ENCODE results near the gene ABCA13. TPM values are rescaled to one million over a fixed set of nuclear protein-coding genes. Genes with fewer than 3 reads are reported as not detected.

The ABCA13 gene
- total and polyA plus RNA-seq, 2 experiments from 2014 or later, result 0.11 TPM; not detected in 1

DNA sequence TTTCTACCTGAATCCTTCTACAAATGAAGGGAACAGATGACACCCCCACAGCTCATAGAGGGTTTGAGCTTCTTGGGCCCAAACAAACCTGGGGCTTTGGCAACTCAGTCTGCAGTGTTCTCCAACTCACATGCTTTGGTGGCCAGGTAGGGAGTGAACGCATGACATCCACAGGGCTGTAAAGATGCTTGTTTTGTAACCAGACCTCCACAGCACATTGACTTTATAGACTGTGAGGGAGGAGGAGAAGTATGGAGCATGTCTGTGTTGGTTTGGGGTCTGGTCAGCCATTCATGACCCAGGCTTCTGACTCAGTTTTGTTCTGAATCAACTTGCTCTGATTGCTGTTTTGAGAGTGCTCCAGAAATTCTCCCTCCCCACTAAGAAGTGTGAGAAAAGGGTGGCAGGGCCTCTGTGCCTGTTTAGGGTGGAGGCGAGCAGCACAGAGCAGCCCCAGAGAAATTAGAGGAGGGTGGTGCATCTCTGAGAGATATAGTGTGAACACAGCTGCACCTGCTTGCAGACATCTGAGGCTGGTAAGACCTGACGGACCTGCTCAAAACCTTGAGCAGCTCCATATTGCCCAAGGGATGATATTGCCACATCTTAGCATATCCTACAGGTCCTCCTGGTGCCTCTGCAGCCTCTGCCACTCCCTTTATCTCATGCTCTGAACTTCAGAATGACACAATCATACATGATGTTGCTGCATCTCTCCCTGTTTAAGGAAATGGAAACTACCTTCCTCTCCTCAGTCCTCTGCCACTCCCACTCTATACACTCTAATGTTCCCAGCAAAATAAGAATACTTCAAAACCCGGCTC lies 287.7 kb downstream of the ABCA13 start:
- Histone ChIP-seq H3K36me3 (ENCODE audit: low read depth) (no peaks in the 10 kb centered on the region), H3K27ac (no peak overlapping the region), H4K20me1 (ENCODE audit: insufficient read depth) (no peaks in the 10 kb centered on the region), H3F3A (ENCODE audit: insufficient read depth) (no peaks in the 10 kb centered on the region), H3K4me2 (ENCODE audit: unreplicated experiment) (no peak overlapping the region), H3K4me3 (no peak overlapping the region), H3K79me2 (ENCODE audit: insufficient read depth) (no peaks in the 10 kb centered on the region), H3K27me3 (replicated peaks; ENCODE audit: insufficient read depth) (no peaks in the 10 kb centered on the region), H3K4me1 (ENCODE audit: insufficient read depth) (no peaks in the 10 kb centered on the region), H3K9me2 (ENCODE audit: insufficient read depth) (no peaks in the 10 kb centered on the region), H3K9ac (no peak overlapping the region), H3K9me3 (ENCODE audit: low read depth) (no peaks in the 10 kb centered on the region), H2AFZ (no peak overlapping the region)
- no peak for TF ChIP-seq EZH2 (IDR thresholded peaks at IDR 0.05; ENCODE audit: insufficient read depth, poor library complexity, severe bottlenecking)
- TF ChIP-seq EZH2phosphoT487 (IDR thresholded peaks at IDR 0.05; ENCODE audit: insufficient read depth, low read depth), result no peak
- in situ Hi-C loops (cut with MboI), result no loop called here
- DNase-seq, result no peak
- 9 to 13% methylated on average over 4 of the region's 4 CpGs for whole genome bisulfite sequencing, 2 experiments (ENCODE audit: low coverage in 1 of 2, low lambda C conversion rate in 2 of 2, missing lambda C conversion rate in 2 of 2)

DNA sequence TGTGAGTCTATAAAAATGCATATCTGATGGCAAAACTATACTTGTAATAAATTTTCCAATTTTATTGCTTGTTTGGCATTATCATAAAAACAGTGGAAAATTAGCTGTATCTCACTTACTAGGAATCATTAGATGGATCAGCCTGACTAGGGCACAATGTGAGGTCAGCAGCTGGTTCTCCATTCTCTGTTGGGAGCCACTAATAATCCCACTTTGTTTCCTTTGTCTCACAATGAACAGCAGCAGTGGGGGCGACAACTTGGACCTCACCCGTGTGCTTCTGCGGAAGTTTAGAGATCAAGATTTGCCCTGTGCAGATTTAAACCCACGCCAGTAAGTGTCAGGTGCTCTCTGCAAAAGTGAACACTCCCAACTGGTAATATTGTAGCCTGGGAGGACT lies 295.5 kb downstream of the ABCA13 start:
- H3K4me3 ChIP-seq, result no peak overlapping the region
- no peaks in the 10 kb centered on the region for H3K9me2 ChIP-seq (ENCODE audit: insufficient read depth)
- H4K20me1 ChIP-seq (ENCODE audit: insufficient read depth), result no peaks in the 10 kb centered on the region
- no peaks in the 10 kb centered on the region for H3K4me1 ChIP-seq (ENCODE audit: insufficient read depth)
- no peak overlapping the region for H3K27ac ChIP-seq
- TF ChIP-seq EZH2phosphoT487 (IDR thresholded peaks at IDR 0.05; ENCODE audit: insufficient read depth, low read depth), result no peak
- no peak for TF ChIP-seq EZH2 (IDR thresholded peaks at IDR 0.05; ENCODE audit: insufficient read depth, poor library complexity, severe bottlenecking)
- WGBS, 2 experiments (ENCODE audit: low coverage in 1 of 2, low lambda C conversion rate in 2 of 2, missing lambda C conversion rate in 2 of 2), result 44 to 56% methylated on average over 4 of the region's 4 CpGs
- no peaks in the 10 kb centered on the region for H3K79me2 ChIP-seq (ENCODE audit: insufficient read depth)
- no peaks in the 10 kb centered on the region for H3K27me3 ChIP-seq (replicated peaks; ENCODE audit: insufficient read depth)
- H3K9me3 ChIP-seq (ENCODE audit: low read depth), result no peaks in the 10 kb centered on the region
- no peak overlapping the region for H3K9ac ChIP-seq
- no peaks in the 10 kb centered on the region for H3K36me3 ChIP-seq (ENCODE audit: low read depth)
- in situ Hi-C loops (cut with MboI), result no loop called here
- H3K4me2 ChIP-seq (ENCODE audit: unreplicated experiment), result no peak overlapping the region
- no peaks in the 10 kb centered on the region for H3F3A ChIP-seq (ENCODE audit: insufficient read depth)
- DNase-seq, result no peak
- no peak overlapping the region for H2AFZ ChIP-seq

DNA sequence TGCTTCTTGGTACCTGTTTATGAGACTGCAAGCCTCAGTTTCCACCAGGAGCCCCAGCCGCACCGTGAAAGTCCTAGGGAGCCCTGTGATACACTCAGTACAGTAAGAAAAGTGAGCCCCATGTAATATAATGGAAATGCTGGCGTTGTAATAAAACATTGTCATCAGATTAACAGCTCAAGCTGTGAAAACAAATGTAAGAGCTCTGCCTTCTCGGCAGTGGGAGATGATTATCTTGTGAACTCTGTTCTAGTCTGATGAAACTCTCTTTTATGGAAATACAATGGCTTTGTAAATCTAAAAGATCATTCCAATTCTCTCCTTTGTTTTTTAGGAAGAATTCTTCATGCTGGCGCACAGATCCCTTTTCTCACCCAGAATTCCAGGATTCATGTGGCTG lies 299.9 kb downstream of the ABCA13 start:
- Histone ChIP-seq H3K36me3 (ENCODE audit: low read depth) (no peaks in the 10 kb centered on the region), H3K9me2 (ENCODE audit: insufficient read depth) (no peaks in the 10 kb centered on the region), H2AFZ (no peak overlapping the region), H4K20me1 (ENCODE audit: insufficient read depth) (no peaks in the 10 kb centered on the region), H3K4me2 (ENCODE audit: unreplicated experiment) (no peak overlapping the region), H3K4me3 (no peak overlapping the region), H3K27me3 (replicated peaks; ENCODE audit: insufficient read depth) (no peaks in the 10 kb centered on the region), H3K79me2 (ENCODE audit: insufficient read depth) (no peaks in the 10 kb centered on the region), H3K4me1 (ENCODE audit: insufficient read depth) (no peaks in the 10 kb centered on the region), H3K9me3 (ENCODE audit: low read depth) (no peaks in the 10 kb centered on the region), H3K9ac (no peak overlapping the region), H3F3A (ENCODE audit: insufficient read depth) (no peaks in the 10 kb centered on the region), H3K27ac (no peak overlapping the region)
- TF ChIP-seq EZH2phosphoT487 (IDR thresholded peaks at IDR 0.05; ENCODE audit: insufficient read depth, low read depth), result no peak
- TF ChIP-seq EZH2 (IDR thresholded peaks at IDR 0.05; ENCODE audit: insufficient read depth, poor library complexity, severe bottlenecking), result no peak
- in situ Hi-C loops (cut with MboI), result no loop called here
- no peak for DNase-seq
- WGBS, 2 experiments (ENCODE audit: low coverage in 1 of 2, low lambda C conversion rate in 2 of 2, missing lambda C conversion rate in 2 of 2), result 3 to 6% methylated on average over 5 of the region's 5 CpGs

DNA sequence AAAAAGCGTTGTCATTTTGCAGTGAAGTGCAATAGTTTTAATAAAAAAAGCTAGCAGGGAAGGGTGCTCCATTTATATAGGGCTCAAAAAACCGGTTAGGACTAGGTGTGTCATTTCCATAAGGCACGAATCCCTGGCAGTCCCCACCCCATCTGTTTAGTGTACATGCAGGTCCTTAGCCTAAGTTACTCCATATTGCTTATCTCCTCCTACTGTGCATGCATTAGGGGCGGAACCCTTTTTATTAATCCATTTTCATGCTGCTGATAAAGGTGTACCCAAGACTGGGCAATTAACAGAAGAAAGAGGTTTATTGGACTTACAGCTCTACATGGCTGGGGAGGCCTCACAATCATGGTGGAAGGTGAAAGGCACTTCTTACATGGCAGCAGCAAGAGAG lies 301.4 kb downstream of the ABCA13 start:
- no peak for DNase-seq
- no peaks in the 10 kb centered on the region for H3K36me3 ChIP-seq (ENCODE audit: low read depth)
- H4K20me1 ChIP-seq (ENCODE audit: insufficient read depth), result no peaks in the 10 kb centered on the region
- no peaks in the 10 kb centered on the region for H3K9me3 ChIP-seq (ENCODE audit: low read depth)
- no peaks in the 10 kb centered on the region for H3F3A ChIP-seq (ENCODE audit: insufficient read depth)
- 15 to 17% methylated on average over 4 of the region's 4 CpGs for WGBS, 2 experiments (ENCODE audit: low coverage in 1 of 2, low lambda C conversion rate in 2 of 2, missing lambda C conversion rate in 2 of 2)
- no peak overlapping the region for H2AFZ ChIP-seq
- in situ Hi-C loops (cut with MboI), result no loop called here
- H3K9me2 ChIP-seq (ENCODE audit: insufficient read depth), result no peaks in the 10 kb centered on the region
- no peak overlapping the region for H3K27ac ChIP-seq
- no peaks in the 10 kb centered on the region for H3K4me1 ChIP-seq (ENCODE audit: insufficient read depth)
- no peaks in the 10 kb centered on the region for H3K27me3 ChIP-seq (replicated peaks; ENCODE audit: insufficient read depth)
- H3K9ac ChIP-seq, result no peak overlapping the region
- H3K79me2 ChIP-seq (ENCODE audit: insufficient read depth), result no peaks in the 10 kb centered on the region
- no peak overlapping the region for H3K4me2 ChIP-seq (ENCODE audit: unreplicated experiment)
- TF ChIP-seq EZH2 (IDR thresholded peaks at IDR 0.05; ENCODE audit: insufficient read depth, poor library complexity, severe bottlenecking) (no peak), EZH2phosphoT487 (IDR thresholded peaks at IDR 0.05; ENCODE audit: insufficient read depth, low read depth) (no peak)
- H3K4me3 ChIP-seq, result no peak overlapping the region

All from GM23248 (cell line).